GM21786 (cell line): ENCODE measurements around the gene RGS6.

Experiments used
- ATAC-seq: cut with Tn5 transposase; IDR thresholded peaks from one replicate; pipeline ENCODE4 v1.9.1; 2021; ENCODE audit not compliant: unreplicated experiment

The RGS6 gene

DNA sequence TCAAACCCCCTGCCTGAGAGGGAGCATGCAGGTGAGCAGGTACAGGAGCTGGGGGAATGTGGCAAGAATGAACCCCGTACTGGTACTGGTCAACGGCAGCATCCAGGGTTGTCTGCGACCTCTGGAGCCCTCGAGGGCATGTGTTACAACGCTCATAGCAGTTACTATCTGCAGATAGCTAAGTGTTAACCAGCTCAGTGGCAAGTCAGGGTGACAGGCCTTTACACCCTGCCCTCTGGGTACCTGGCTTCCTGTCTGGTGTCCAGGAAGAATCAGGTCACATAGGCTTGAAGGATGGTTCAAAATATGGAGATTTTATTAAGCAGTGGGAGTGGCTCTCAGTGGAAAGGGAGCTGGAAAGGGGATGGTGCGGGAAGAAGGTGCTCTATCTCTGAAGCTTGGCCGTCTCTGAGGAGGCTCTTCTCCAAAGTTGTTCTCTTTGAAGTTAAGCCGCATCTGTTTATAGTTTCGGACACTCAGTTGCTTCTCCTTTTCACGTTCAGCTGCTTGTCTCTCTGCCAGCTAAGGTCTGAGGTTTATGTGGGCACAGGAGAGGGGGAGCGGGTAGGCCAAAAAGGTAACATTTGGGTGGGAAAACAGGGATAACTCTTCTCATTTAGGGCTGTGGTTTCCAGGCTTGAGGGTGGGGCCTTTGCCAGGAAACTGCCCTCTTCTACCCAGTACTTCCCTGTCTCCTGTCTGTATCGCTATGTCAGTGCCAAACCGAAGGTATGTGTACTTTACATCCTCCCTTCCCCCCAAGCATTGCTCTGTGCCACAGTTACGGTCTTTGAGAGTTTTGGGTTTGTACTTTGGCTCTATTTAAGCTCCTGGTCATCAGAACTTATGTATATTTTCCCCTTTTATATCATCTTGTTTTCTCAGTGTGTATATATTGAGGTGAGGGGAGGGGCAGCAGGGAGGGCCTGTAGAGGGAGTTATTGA lies 305.8 kb downstream of the RGS6 start:
- no peak for ATAC-seq

GRCh38 chr14:72243309-72244293 lies 311.4 kb downstream of the RGS6 start:
- no peak for ATAC-seq

DNA sequence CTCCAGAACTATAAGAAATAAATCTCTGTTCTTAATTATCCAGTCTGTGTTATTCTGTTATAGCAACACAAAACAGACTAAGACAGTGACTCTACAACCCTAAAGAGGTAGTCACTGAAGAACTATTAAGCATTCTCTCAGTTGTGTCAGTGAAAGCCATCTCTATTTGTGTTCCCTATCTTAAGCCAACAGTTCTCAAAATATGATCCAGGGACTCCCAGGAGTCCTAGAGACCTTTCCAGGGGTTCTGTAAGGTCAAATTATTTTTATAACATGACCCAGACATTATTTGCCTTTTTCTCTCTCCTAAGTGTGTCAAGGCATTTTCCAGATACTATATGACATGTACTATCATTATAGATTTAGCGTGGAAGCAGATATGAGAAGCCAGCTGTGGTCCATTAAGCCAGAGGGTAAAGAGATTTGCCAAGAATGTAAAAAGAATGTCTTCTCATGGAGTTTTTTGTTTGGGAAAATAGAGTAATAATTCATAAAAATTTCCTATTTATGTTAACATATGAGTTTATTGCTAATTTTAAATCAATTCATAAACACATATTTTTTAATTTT lies 315.8 kb downstream of the RGS6 start:
- ATAC-seq, result no peak

DNA sequence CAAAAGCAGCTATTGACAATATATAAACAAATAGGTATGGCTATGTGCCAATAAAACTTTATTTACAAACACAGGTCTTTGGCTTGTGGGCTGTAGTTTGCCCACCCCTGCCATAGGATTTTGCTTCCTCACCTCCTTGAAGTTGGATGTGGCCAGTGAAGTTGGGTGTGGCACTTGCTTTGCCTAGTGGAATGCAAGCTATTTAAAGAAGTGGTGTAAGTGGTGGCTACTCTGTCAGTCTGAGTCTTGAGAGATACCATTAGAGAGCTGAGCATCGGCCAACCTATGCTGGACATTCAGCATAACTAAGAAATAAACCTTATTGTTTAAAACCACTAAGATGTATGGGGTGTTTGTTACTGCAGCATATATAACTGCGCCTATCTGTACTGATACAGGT lies 321.3 kb downstream of the RGS6 start:
- no peak for ATAC-seq

GRCh38 chr14:72254202-72254936 lies 322.1 kb downstream of the RGS6 start:
- ATAC-seq, result no peak

DNA sequence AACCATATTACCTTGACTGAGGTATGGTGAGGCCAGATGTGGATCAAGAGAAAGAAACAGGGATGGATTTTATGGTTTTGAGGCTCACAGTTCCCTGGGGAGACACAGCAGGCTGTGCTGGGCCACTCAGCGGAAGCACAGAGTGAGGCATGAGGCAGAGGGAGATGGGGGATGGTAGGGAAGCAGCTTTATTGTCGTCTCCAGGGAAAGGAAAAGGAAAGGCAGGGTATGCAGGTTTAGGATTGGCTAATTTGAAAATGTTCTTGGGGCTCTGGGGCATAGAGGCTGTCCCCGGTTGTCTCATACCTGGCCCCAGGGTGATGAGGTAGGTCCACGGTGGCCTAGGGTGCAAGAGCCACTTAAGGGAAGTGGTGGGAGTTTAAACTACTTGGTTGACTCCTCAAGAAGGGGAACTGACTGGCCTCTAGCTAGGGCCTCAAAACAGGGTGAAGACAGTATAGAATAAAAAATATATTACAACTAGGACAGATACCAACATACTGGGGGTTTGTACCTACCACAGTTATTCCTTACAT lies 322.8 kb downstream of the RGS6 start:
- no peak for ATAC-seq

DNA sequence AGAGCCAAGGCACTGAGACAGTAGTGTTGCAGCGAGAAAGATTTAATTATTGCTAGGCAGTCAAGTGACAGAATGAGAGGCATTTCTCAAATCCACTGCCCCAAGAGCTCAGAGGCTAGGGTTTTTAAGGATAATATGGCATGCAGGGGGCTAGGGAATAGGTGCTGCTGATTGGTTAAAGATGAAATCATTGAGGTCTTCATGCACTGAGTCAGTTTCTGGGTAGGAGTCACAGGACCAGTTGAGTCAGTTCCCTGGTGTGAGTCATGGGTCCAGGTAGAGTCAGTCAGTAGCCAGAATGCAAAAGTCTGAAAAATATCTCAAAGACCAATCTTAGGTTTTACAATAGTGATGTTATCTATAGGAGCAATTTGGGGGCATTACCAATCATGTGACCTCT lies 323.8 kb downstream of the RGS6 start:
- no peak for ATAC-seq

DNA sequence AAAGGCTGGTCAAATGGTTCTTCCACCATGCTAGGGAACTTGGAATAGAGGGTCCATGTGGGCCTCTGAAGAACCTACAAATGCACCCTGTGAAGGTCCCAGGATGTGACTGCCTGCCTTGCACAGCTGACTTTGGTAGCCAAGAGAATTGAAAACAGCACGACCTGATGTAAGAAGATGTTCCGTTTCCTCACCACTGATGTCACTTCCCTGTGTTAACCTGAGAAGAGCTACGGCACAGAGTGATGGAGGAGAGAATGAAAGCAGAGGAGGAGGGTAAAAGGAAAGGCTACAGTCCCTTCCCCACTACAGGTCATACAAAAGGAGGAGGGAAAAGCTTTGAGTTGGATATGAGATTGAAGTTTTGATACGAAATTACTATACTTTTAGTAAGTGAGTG lies 328.8 kb downstream of the RGS6 start:
- no peak for ATAC-seq

DNA sequence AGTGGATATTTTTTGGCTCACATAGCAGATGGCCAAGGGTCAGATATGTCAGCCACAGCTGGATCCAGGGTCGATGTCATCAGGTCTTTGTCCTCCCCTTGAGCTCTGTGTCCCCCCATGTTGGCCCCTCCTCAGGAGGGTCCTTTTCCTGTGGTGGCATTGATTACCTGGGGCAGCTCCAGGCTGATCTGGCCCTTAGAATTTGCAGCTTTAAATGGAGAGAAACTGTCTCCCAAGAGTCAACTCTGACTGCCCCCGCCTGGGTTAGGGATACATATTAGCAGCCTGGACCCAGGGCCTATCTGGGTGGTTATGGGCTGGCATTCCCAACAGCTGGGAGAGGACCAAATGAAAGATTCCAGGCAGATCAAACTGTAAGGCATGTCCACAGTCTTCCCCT lies 330.5 kb downstream of the RGS6 start:
- ATAC-seq, result no peak

DNA sequence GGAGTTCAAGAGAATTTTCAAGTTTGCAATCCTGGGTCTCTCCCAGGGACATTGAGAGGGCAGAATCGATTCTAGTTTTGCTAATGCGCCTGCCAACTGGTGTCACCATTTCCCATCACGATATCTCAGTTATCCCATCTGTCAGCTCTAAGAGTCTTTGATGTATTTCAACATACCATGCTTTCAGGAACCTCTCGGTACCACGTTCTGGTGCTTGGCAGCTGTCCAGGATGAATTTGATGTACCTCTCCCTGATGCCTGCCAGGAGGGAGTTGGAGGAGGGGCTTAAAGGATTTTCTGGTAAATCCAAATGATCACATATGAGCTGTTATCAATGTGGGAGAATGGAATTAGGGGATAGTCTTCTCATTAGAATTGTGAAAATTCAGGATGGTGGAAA lies 332.5 kb downstream of the RGS6 start:
- no peak for ATAC-seq

- no peak for ATAC-seq
These were observed 338.0 kb downstream of the RGS6 start for GRCh38 chr14:72270147-72270727.

DNA sequence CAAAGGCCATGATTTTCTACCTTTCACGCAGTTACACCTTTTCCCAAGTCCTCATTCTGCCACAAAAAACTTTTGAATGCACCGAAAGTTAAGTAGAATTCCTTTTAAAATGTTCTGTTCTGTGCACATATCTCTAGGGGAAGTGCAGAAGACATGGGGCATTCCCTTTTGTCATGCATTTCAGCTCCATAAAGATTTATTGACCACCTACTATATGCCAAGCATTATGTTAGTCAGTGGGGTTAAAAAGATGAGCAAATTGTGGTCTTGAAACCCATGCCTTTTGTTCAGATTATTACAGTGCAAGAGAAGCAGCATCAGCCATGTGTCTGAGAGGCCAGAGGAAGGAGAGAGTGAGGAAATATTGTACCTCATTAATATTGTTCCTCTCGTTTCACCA lies 338.5 kb downstream of the RGS6 start:
- no peak for ATAC-seq

DNA sequence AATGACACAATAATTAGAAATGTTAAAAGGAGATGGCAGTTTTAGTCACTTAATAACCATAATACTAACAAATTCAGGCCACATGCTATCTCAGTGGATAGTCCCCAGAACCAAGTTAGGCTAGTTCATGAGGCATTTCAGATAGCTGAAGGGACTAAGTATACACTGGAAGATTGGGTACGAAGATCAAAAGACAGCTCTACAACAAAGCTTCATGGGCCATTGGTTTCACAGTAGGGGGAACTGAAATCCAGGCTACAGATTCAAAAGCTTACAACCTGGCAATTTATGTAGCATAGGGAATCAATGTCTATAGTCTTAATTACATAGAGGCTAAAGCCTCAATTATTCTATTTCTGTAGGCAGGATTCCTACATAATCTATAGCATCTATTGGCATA lies 343.0 kb downstream of the RGS6 start:
- no peak for ATAC-seq

- ATAC-seq, result no peak
These were observed 346.1 kb downstream of the RGS6 start for GRCh38 chr14:72278316-72278715.

DNA sequence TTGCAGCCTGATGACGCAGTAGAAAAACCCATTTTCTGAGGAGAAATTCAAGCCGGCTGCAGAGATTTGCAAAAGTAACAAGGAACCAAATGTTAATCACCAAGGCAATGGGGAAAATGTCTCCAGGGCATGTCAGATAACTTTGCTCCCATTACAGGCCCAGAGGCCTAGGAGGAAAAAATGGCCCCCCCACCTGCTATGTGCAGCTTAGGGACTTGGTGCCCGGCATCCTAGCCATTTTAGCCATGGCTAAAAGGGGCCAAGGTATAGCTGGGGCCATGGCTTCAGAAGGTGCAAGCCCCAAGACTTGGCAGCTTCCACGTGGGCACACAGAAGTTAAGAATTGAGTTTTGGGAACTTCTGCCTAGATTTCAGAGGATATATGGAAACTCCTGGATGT lies 351.9 kb downstream of the RGS6 start:
- ATAC-seq, result no peak

GRCh38 chr14:72290241-72290640 lies 358.0 kb downstream of the RGS6 start:
- no peak for ATAC-seq

- no peak for ATAC-seq
These were observed 359.9 kb downstream of the RGS6 start for GRCh38 chr14:72291908-72292688.

DNA sequence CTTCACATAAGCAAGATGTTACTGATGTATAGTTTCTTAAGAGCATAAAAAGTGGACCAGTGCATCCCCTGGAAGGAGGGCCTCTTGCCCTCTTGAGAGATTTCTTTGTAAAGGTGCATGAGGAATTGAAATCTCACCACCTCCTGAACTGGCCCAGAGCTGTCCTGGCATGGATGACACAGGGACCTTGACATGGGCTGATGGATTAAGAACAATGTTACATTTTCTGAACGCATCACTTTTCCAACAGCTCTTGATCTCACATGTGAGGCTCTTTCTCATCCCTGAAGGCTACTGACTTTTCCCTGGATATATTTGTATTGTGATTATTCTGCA lies 360.4 kb downstream of the RGS6 start:
- no peak for ATAC-seq

- no peak for ATAC-seq
These were observed 369.1 kb downstream of the RGS6 start for GRCh38 chr14:72301352-72301751.
